Lower lobe of right lung (tissue), 2 donors: Measurements from ENCODE around the gene RNF44. TPM values are rescaled to one million over a fixed set of nuclear protein-coding genes. Genes with fewer than 3 reads are reported as not detected.
A peak's percentile ranks its signal among the peaks of the same experiment; 100 is the strongest.
"Not testable (repeated sequence)": the region's sequence is repeated elsewhere in the genome, so short reads cannot be mapped to it uniquely, and the experiment has no call there.

ENCODE experiments used
- ATAC-seq, 2 donors: fragments of 200-7000 bp; cut with Tn5 transposase; one replicate each; pipeline ENCODE4 v1.9.1; 2020 to 2022; ENCODE audit warnings: mild to moderate bottlenecking in 2 of 2, moderate library complexity in 2 of 2
- DNase-seq: peaks from one replicate; pipeline ENCODE4 v3.0.0-alpha.2; 2020
- H3K27ac ChIP-seq: fragments of 200-600 bp; one replicate; pipeline ENCODE4 v1.8.0; 2022
- H3K27me3 ChIP-seq: fragments of 200-600 bp; one replicate; pipeline ENCODE4 v1.8.0; 2022; ENCODE audit warnings: low read depth
- H3K36me3 ChIP-seq: fragments of 200-600 bp; one replicate; pipeline ENCODE4 v1.8.0; 2022; ENCODE audit warnings: mild to moderate bottlenecking
- H3K4me1 ChIP-seq: fragments of 200-600 bp; one replicate; pipeline ENCODE4 v1.8.0; 2022
- H3K4me3 ChIP-seq: fragments of 200-600 bp; one replicate; pipeline ENCODE4 v1.8.0; 2022; ENCODE audit warnings: mild to moderate bottlenecking
- H3K9me3 ChIP-seq: fragments of 200-600 bp; one replicate; pipeline ENCODE4 v1.8.0; 2022
- intact Hi-C: fragments of 100-400 bp; cut with DNase I; formaldehyde crosslinking; loops from one replicate; pipeline ENCODE4 v1.11.0; 2022
- total RNA-seq: library from RNA; stranded (reverse); fragmentation: NEBNext Ultra II Directional; extraction: Animal tissue kit (Norgen Biotek cat#: 25700); gene quantifications from one replicate; pipeline ENCODE4 v1.2.1, GENCODE V29; 2021
- TF ChIP-seq, protein P1 (sequence below): fragments of 200-600 bp; IDR thresholded peaks from one replicate; pipeline ENCODE4 v1.8.0; 2022; ENCODE audit warnings: antibody characterized with exemption, mild to moderate bottlenecking
- donor health status: DM: no; HTN: yes; CAD: no; lungs with severe emphysema.

The RNF44 gene
- total RNA-seq, 1 donor from 2014 or later, result 55.1 TPM

DNA sequence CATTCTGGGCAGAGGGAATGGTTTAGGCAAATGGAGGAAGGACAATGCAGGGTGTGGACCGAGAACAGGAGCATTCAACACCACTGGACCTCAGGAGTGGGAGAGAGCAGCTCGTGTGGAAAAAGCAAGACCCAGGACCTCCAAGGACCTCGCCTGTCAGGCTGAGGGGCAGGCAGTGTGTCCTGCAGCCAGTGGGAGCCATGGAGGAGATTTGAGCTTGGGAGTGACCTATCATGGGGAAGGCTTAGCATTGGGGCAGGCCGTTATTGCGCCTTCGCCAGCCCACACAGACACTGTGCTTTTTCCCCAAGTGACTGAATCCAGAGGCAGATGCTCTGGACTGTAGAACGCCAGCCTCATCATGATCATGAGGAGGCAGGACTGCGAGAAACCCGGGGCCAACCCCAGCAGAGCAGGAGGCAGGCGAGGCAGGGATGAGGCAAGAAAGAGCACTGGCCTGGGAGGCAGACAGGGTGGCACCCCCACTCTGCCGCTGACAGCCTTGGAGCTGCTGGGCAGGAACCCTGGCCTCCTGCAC lies 15.2 kb upstream of the RNF44 start:
- DNase-seq (no peak), ATAC-seq (no peak)
- Histone ChIP-seq H3K27me3 (peaks cover 19% of the 10 kb centered on the region), H3K4me3 (no peak overlapping the region), H3K9me3 (no peaks in the 10 kb centered on the region), H3K27ac (no peak overlapping the region), H3K4me1 (no peaks in the 10 kb centered on the region), H3K36me3 (no peaks in the 10 kb centered on the region)
- intact Hi-C loops, result no loop called here
- TF ChIP-seq, protein P1, sequence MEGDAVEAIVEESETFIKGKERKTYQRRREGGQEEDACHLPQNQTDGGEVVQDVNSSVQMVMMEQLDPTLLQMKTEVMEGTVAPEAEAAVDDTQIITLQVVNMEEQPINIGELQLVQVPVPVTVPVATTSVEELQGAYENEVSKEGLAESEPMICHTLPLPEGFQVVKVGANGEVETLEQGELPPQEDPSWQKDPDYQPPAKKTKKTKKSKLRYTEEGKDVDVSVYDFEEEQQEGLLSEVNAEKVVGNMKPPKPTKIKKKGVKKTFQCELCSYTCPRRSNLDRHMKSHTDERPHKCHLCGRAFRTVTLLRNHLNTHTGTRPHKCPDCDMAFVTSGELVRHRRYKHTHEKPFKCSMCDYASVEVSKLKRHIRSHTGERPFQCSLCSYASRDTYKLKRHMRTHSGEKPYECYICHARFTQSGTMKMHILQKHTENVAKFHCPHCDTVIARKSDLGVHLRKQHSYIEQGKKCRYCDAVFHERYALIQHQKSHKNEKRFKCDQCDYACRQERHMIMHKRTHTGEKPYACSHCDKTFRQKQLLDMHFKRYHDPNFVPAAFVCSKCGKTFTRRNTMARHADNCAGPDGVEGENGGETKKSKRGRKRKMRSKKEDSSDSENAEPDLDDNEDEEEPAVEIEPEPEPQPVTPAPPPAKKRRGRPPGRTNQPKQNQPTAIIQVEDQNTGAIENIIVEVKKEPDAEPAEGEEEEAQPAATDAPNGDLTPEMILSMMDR, result no peak

DNA sequence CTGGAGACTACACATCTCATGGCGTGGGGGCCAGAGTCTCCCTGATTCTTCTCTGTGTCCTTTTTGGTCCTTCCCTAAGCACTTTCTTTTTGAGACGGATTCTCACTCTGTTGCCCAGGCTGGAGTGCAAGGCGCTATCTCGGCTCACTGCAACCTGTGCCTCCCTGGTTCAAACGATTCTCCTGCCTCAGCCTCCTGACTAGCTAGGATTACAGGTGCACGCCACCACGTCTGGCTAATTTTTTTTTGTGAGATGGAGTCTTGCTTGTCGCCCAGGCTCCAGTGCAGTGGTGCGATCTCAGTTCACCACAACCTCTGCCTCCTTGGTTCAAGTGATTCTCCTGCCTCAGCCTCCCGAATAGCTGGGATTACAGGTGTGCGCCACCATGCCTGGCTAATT lies 13.7 kb upstream of the RNF44 start:
- peaks cover 19% of the 10 kb centered on the region for H3K27me3 ChIP-seq
- H3K27ac ChIP-seq, H3K4me1 ChIP-seq, H3K4me3 ChIP-seq, ATAC-seq, H3K9me3 ChIP-seq, DNase-seq, H3K36me3 ChIP-seq, intact Hi-C loops: not testable (repeated sequence)

DNA sequence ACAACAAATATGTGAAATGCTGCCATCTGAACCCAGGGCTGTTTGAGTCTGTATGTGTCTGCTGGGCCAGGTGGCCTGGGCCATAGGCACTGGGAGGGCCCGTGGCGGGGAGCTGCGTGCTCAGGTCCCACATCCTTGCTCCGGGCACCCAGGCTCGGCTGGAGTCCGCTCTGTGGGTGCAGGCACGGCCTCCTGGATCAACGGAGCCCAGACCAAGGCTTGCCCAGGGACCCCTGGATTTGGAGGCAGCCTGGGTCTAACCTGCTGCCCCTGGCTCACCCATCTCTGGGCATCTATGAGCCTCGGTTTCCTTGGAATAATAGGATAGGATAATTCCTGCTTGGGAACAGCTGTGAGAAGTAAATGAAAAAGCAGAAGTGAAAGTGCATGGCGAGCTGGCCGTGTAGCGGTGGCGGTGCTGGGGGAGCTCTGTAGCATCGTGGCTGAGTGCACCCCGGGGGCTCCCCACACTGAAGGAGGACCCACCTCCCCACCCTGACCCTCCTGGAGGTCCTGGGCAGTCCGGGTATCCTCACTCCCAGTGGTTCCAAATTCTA lies 13.2 kb upstream of the RNF44 start:
- intact Hi-C loops, result no loop called here
- H3K4me3 ChIP-seq, result no peak overlapping the region
- TF ChIP-seq, protein P1, result no peak
- no peaks in the 10 kb centered on the region for H3K36me3 ChIP-seq
- H3K9me3 ChIP-seq, result no peaks in the 10 kb centered on the region
- H3K27ac ChIP-seq, result no peak overlapping the region
- DNase-seq, result no peak
- ATAC-seq, result peak in 1 of 2 donors; percentile 33
- H3K27me3 ChIP-seq, result peaks cover 19% of the 10 kb centered on the region
- H3K4me1 ChIP-seq, result no peaks in the 10 kb centered on the region

DNA sequence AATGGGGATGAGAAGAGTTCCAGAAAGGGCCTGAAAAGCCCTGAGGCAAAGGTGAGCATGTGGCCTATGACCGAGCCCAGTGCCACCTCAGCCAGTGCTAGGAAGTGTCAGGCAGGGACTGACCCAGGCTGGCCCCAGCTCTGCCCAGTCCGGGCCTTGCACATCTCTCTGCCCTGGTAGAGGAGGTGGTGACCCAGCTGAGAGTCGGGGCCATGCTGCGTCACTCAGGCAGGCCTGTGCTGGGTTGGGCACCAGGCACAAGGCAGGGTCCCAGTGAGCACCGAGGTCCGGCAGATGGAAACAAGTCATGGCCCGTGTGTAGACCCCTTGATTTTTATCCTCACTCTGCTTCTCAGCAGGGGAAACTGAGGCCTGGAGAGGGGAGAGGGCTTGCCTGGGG lies 12.7 kb upstream of the RNF44 start:
- Histone ChIP-seq H3K4me3 (no peak overlapping the region), H3K27ac (no peak overlapping the region), H3K9me3 (no peaks in the 10 kb centered on the region), H3K4me1 (no peaks in the 10 kb centered on the region), H3K36me3 (no peaks in the 10 kb centered on the region), H3K27me3 (peaks cover 19% of the 10 kb centered on the region)
- DNase-seq (no peak), ATAC-seq (no peak)
- intact Hi-C loops, result no loop called here
- TF ChIP-seq, protein P1, result no peak

DNA sequence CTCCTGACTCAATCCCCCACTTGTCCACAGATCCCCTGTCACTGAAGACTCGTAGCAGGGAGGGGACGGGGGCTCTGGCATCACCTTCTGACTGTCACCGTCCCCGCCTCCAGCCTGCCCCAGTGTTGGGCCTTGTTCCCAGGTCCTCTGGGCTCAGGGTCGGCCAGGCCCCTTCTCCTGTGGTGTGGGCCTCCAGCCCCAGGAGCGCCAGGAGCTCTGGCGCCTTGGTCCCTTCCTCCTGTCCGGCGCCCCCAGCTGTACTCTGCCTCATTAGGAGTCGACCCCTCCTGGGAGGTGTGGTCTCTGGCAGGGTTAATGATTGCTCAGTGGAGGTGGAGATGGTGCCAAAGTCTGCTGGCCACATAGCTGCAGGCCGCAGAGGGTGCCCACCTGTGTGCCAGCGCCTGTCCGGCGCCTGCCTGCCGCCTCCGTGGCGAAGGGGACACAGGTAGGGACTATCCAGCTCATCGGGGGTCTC lies 11.8 kb upstream of the RNF44 start, which contains the start of gene CDHR2:
Gene CDHR2 (plus strand): TSS at position 376 of the 478 bp plus-strand sequence. CDS start 16,011 bp downstream, outside the sequence.
- intact Hi-C loops, result no loop called here
- no peak within 1 kb of the TSS for H3K4me3 ChIP-seq

DNA sequence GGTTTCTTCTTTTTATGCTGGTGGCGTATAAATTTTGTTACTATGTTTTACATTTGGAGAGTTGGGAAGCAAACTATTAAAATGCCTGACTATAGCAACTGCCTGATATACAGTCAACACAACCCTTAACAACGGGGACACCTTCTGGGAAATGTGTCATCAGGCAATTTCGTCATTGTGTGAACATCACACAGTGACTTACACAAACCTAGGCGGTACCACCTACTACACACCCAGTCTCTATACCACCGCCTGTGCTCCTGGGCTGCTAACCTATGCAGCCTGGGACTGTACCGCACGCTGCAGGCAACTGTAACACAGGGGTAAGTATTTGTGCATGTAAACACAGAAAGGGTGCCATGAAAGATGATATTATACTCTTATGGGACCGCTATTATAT lies 10.6 kb upstream of the RNF44 start:
- Histone ChIP-seq H3K36me3 (no peaks in the 10 kb centered on the region), H3K27me3 (peaks cover 9% of the 10 kb centered on the region), H3K4me1 (peaks cover 8% of the 10 kb centered on the region), H3K9me3 (no peaks in the 10 kb centered on the region), H3K27ac (no peak overlapping the region), H3K4me3 (no peak overlapping the region)
- no peak for DNase-seq
- intact Hi-C loops, result no loop called here
- no peak for ATAC-seq
- TF ChIP-seq, protein P1, result no peak

More for the DNA sequence above, 11.8 kb upstream of the RNF44 start, which contains the start of gene CDHR2:
- TF ChIP-seq, protein P1, result no peak
- H3K4me1 ChIP-seq, result peaks cover 3% of the 10 kb centered on the region
- no peak for DNase-seq
- ATAC-seq, result no peak
- no peak within 1 kb of the TSS for H3K27ac ChIP-seq
- H3K27me3 ChIP-seq, result peaks cover 14% of the 10 kb centered on the region
- no peaks in the 10 kb centered on the region for H3K9me3 ChIP-seq
- H3K36me3 ChIP-seq, result no peaks in the 10 kb centered on the region
